Mucosa of rectum (tissue), 2 donors: Measurements from ENCODE around the gene OR8B12.

ENCODE experiments used
- H3K27ac ChIP-seq, 2 donors: one replicate each; pipeline ENCODE4 v1.7.0; 2013; ENCODE audit warnings: inconsistent platforms in 2 of 2, low read depth in 2 of 2, low read length in 2 of 2
- H3K27me3 ChIP-seq, 2 donors: one replicate each; pipeline ENCODE4 v1.7.0; 2013; ENCODE audit warnings: low read length in 2 of 2; ENCODE audit not compliant: control insufficient read depth in 2 of 2, insufficient read depth in 2 of 2
- H3K36me3 ChIP-seq, 2 donors: one replicate each; pipeline ENCODE4 v1.7.0; 2013; ENCODE audit warnings: low read length in 2 of 2; ENCODE audit not compliant: control insufficient read depth in 2 of 2, insufficient read depth in 2 of 2
- H3K4me1 ChIP-seq, 2 donors: one replicate each; pipeline ENCODE4 v1.7.0; 2013; ENCODE audit warnings: low read length in 2 of 2, mild to moderate bottlenecking in 1 of 2; ENCODE audit not compliant: control insufficient read depth in 2 of 2, insufficient read depth in 2 of 2
- H3K4me3 ChIP-seq, 2 donors: one replicate each; pipeline ENCODE4 v1.7.0; 2013; ENCODE audit warnings: low read length in 2 of 2
- H3K9ac ChIP-seq, 2 donors: one replicate each; pipeline ENCODE4 v1.7.0; 2013; ENCODE audit warnings: low read length in 2 of 2, low read depth in 1 of 2, mild to moderate bottlenecking in 1 of 2
- H3K9me3 ChIP-seq, 2 donors: one replicate each; pipeline ENCODE4 v1.7.0; 2013; ENCODE audit warnings: low read length in 2 of 2; ENCODE audit not compliant: control insufficient read depth in 2 of 2
- donor health status: healthy.
- donor health status: Normal muscosa, but diverticular disease.

Gene OR8B12

GRCh38 chr11:124543554-124543953 is at the start of gene OR8B12:
OR8B12 (minus strand) TSS chr11:124543654; CDS start chr11:124543654, 0 bp downstream.
- H3K4me1 ChIP-seq, result no peaks in the 10 kb centered on the region

GRCh38 chr11:124592627-124593026 is 49.2 kb upstream of the OR8B12 start:
- Histone ChIP-seq H3K27ac (no peak overlapping the region), H3K36me3 (no peaks in the 10 kb centered on the region), H3K4me3 (no peak overlapping the region), H3K9ac (no peak overlapping the region), H3K4me1 (no peaks in the 10 kb centered on the region), H3K27me3 (peaks cover 0 to 5% of the 10 kb centered on the region in 2 donors), H3K9me3 (no peaks in the 10 kb centered on the region)

More at GRCh38 chr11:124543554-124543953, at the start of gene OR8B12:
- Histone ChIP-seq H3K9ac (no peak within 1 kb of the TSS), H3K27me3 (no peaks in the 10 kb centered on the region), H3K4me3 (no peak within 1 kb of the TSS), H3K9me3 (no peaks in the 10 kb centered on the region), H3K36me3 (no peaks in the 10 kb centered on the region), H3K27ac (no peak within 1 kb of the TSS)

- Histone ChIP-seq H3K4me3 (no peak overlapping the region), H3K9ac (no peak overlapping the region), H3K27ac (no peak overlapping the region), H3K27me3 (no peaks in the 10 kb centered on the region), H3K4me1 (no peaks in the 10 kb centered on the region), H3K9me3 (no peaks in the 10 kb centered on the region), H3K36me3 (no peaks in the 10 kb centered on the region)
These were observed 48.0 kb upstream of the OR8B12 start for GRCh38 chr11:124591430-124591829.

GRCh38 chr11:124586238-124586860 is 42.9 kb upstream of the OR8B12 start:
- Histone ChIP-seq H3K36me3 (no peaks in the 10 kb centered on the region), H3K27me3 (peaks cover 4% of the 10 kb centered on the region in 2 donors), H3K27ac (no peak overlapping the region), H3K9me3 (no peaks in the 10 kb centered on the region), H3K4me3 (no peak overlapping the region), H3K9ac (no peak overlapping the region), H3K4me1 (peaks cover 0 to 3% of the 10 kb centered on the region in 2 donors)

GRCh38 chr11:124584681-124585372 is 41.4 kb upstream of the OR8B12 start:
- H3K4me3 ChIP-seq, result no peak overlapping the region
- no peaks in the 10 kb centered on the region for H3K36me3 ChIP-seq
- no peaks in the 10 kb centered on the region for H3K9me3 ChIP-seq
- H3K9ac ChIP-seq, result no peak overlapping the region
- H3K27ac ChIP-seq, result no peak overlapping the region
- H3K27me3 ChIP-seq, result peaks cover 4 to 8% of the 10 kb centered on the region in 2 donors
- H3K4me1 ChIP-seq, result peaks cover 0 to 3% of the 10 kb centered on the region in 2 donors

GRCh38 chr11:124583781-124584180 is 40.3 kb upstream of the OR8B12 start:
- no peak overlapping the region for H3K9ac ChIP-seq
- peaks cover 0 to 3% of the 10 kb centered on the region in 2 donors for H3K4me1 ChIP-seq
- H3K4me3 ChIP-seq, result no peak overlapping the region
- H3K36me3 ChIP-seq, result no peaks in the 10 kb centered on the region
- H3K27ac ChIP-seq, result no peak overlapping the region
- H3K9me3 ChIP-seq, result no peaks in the 10 kb centered on the region
- peaks cover 4 to 8% of the 10 kb centered on the region in 2 donors for H3K27me3 ChIP-seq

GRCh38 chr11:124582565-124582964 is 39.1 kb upstream of the OR8B12 start:
- Histone ChIP-seq H3K27ac (no peak overlapping the region), H3K27me3 (peaks cover 4 to 8% of the 10 kb centered on the region in 2 donors), H3K4me1 (peaks cover 0 to 3% of the 10 kb centered on the region in 2 donors), H3K36me3 (no peaks in the 10 kb centered on the region), H3K9ac (no peak overlapping the region), H3K4me3 (no peak overlapping the region), H3K9me3 (no peaks in the 10 kb centered on the region)

- H3K27me3 ChIP-seq, result peaks cover 4 to 8% of the 10 kb centered on the region in 2 donors
- no peaks in the 10 kb centered on the region for H3K9me3 ChIP-seq
- no peaks in the 10 kb centered on the region for H3K36me3 ChIP-seq
- no peak overlapping the region for H3K9ac ChIP-seq
- no peak overlapping the region for H3K4me3 ChIP-seq
- no peak overlapping the region for H3K27ac ChIP-seq
- peaks cover 0 to 3% of the 10 kb centered on the region in 2 donors for H3K4me1 ChIP-seq
These were observed 38.4 kb upstream of the OR8B12 start for GRCh38 chr11:124581817-124582216.

- peaks cover 4 to 8% of the 10 kb centered on the region in 2 donors for H3K27me3 ChIP-seq
- H3K9ac ChIP-seq, result no peak overlapping the region
- H3K9me3 ChIP-seq, result no peaks in the 10 kb centered on the region
- peaks cover 0 to 3% of the 10 kb centered on the region in 2 donors for H3K4me1 ChIP-seq
- no peaks in the 10 kb centered on the region for H3K36me3 ChIP-seq
- no peak overlapping the region for H3K27ac ChIP-seq
- H3K4me3 ChIP-seq, result no peak overlapping the region
These were observed 35.3 kb upstream of the OR8B12 start for GRCh38 chr11:124578761-124579160.

- H3K9ac ChIP-seq, result no peak overlapping the region
- H3K4me3 ChIP-seq, result no peak overlapping the region
- no peaks in the 10 kb centered on the region for H3K36me3 ChIP-seq
- H3K27ac ChIP-seq, result no peak overlapping the region
- H3K27me3 ChIP-seq, result peaks cover 4 to 8% of the 10 kb centered on the region in 2 donors
- H3K9me3 ChIP-seq, result no peaks in the 10 kb centered on the region
- no peaks in the 10 kb centered on the region for H3K4me1 ChIP-seq
These were observed 34.4 kb upstream of the OR8B12 start for GRCh38 chr11:124577716-124578427.
